K562 (cell line): ENCODE data around the gene YIF1A. TPM values are rescaled to one million over a fixed set of nuclear protein-coding genes. Genes with fewer than 3 reads are reported as not detected.

ENCODE experiments used
- ATAC-seq: fragments of 200-7000 bp; cut with Tn5 transposase; 3 replicates; pipeline ENCODE4 v1.9.1; 2020; ENCODE audit warnings: moderate library complexity
- BruUV-seq: library from RNA; stranded (reverse); fragments of 400-500 nt; replicated peaks from 2 replicates; lab custom pipeline; 2021; lab: Mats Ljungman, UMichigan
- CTCF ChIA-PET: fragments of 300-600 bp; formaldehyde crosslinking; extraction: SDS; loops from one replicate; lab custom pipeline; 2021; ENCODE audit warnings: low intra/inter-chr PET ratio; lab: Yijun Ruan, JAX
- POLR2A ChIA-PET: fragments of 300-600, 350-650 bp; sonication (Branson Sonifier 250); formaldehyde crosslinking; extraction: SDS; loops from one replicate; lab custom pipeline; 2021; ENCODE audit warnings: antibody characterized with exemption, inconsistent platforms; lab: Yijun Ruan, JAX
- DNase-seq, 4 experiments: peaks; one replicate each; pipeline versions ENCODE4 v3.0.0 to v3.0.0-alpha.2; 2011 to 2018; ENCODE audit warnings: low spot score in 3 of 4, mixed read lengths in 3 of 4; ENCODE audit errors: extremely low read depth in 1 of 4
- FAIRE-seq: peaks from 2 replicates; lab custom pipeline; 2011; peaks lifted over from hg19 to GRCh38; lab: Jason Lieb, UNC
- H2AFZ ChIP-seq: 2 replicates; pipeline ENCODE4 v1.6.0; 2011; ENCODE audit warnings: low read depth, low read length, control low read depth, inconsistent platforms
- H3K27ac ChIP-seq: fragments of 200-600 bp; 3 replicates; pipeline ENCODE4 v1.8.0; 2011; ENCODE audit warnings: low read depth, mild to moderate bottlenecking, control low read depth, inconsistent platforms, low read length, moderate library complexity, mixed read lengths; ENCODE audit errors: extremely low read depth
- H3K27me3 ChIP-seq, 2 experiments: fragments of 300-600 bp in 1 of 2; 2 replicates in 1 of 2; 3 replicates in 1 of 2; pipeline versions ENCODE4 v1.6.0 to v1.8.0; 2011; ENCODE audit warnings: inconsistent platforms in 2 of 2, low read length in 2 of 2, mild to moderate bottlenecking in 1 of 2, mixed read lengths in 1 of 2, moderate library complexity in 1 of 2; ENCODE audit not compliant: control insufficient read depth in 2 of 2, insufficient read depth in 2 of 2
- H3K36me3 ChIP-seq: fragments of 300-600 bp; 3 replicates; pipeline ENCODE4 v1.8.0; 2011; ENCODE audit warnings: mild to moderate bottlenecking, low read length, inconsistent platforms; ENCODE audit not compliant: control insufficient read depth, insufficient read depth
- H3K4me1 ChIP-seq, 2 experiments: fragments of 200-600 bp in 1 of 2; replicated peaks in 1 of 2; 2 replicates in 1 of 2; 3 replicates in 1 of 2; pipeline versions ENCODE4 v1.5.1 to v1.8.0; 2011; ENCODE audit warnings: inconsistent platforms in 2 of 2, low read length in 2 of 2, mild to moderate bottlenecking in 1 of 2, mixed read lengths in 1 of 2, moderate library complexity in 1 of 2; ENCODE audit not compliant: control insufficient read depth in 2 of 2, insufficient read depth in 2 of 2
- H3K4me2 ChIP-seq: 2 replicates; pipeline ENCODE4 v1.6.1; 2011; ENCODE audit warnings: low read length, control low read depth, inconsistent platforms, mixed read lengths; ENCODE audit not compliant: insufficient read depth
- H3K4me3 ChIP-seq: fragments of 200-600 bp; sonication (generic), shearing (Covaris generic); 2 replicates; pipeline ENCODE4 v1.5.1; 2016; ENCODE audit warnings: control low read depth, inconsistent platforms
- H3K79me2 ChIP-seq: fragments of 200-600 bp; 3 replicates; pipeline ENCODE4 v1.8.0; 2011; ENCODE audit warnings: low read length, inconsistent platforms; ENCODE audit not compliant: control insufficient read depth, insufficient read depth
- H3K9ac ChIP-seq, 2 experiments: 2 replicates each; pipeline versions ENCODE4 v1.6.0 to v1.6.1; 2011; ENCODE audit warnings: low read depth in 2 of 2, low read length in 2 of 2, control low read depth in 1 of 2, inconsistent platforms in 1 of 2, mild to moderate bottlenecking in 1 of 2, mixed read lengths in 1 of 2; ENCODE audit not compliant: insufficient read depth in 1 of 2
- H3K9me1 ChIP-seq: one replicate; pipeline ENCODE4 v1.6.0; 2011; ENCODE audit warnings: inconsistent platforms, mild to moderate bottlenecking, low read length, moderate library complexity; ENCODE audit not compliant: control insufficient read depth, insufficient read depth
- H3K9me3 ChIP-seq: replicated peaks from 2 replicates; pipeline ENCODE4 v1.5.1; 2011; ENCODE audit warnings: low read depth, low read length, inconsistent platforms; ENCODE audit not compliant: control insufficient read depth, insufficient read depth
- H4K20me1 ChIP-seq: replicated peaks from 2 replicates; pipeline ENCODE4 v1.6.1; 2011; ENCODE audit warnings: low read length, inconsistent platforms, mixed read lengths; ENCODE audit not compliant: control insufficient read depth, insufficient read depth
- CBX1 ChIP-seq: sonication (generic); IDR thresholded peaks from 2 replicates; pipeline ENCODE4 v1.6.1; 2016; ENCODE audit warnings: antibody characterized with exemption, low read depth, mild to moderate bottlenecking
- HDAC8 ChIP-seq: fragments of 450-650 bp; IDR thresholded peaks from 2 replicates; pipeline ENCODE4 v1.6.1; 2016; ENCODE audit warnings: mild to moderate bottlenecking, missing genetic modification characterization, moderate library complexity, missing compliant biosample characterization
- HMG20A ChIP-seq: fragments of 450-650 bp; formaldehyde crosslinking; conservative IDR thresholded peaks from 2 replicates; pipeline ENCODE4 v1.4.0; 2020; ENCODE audit warnings: mild to moderate bottlenecking, mixed read lengths
- HNRNPK ChIP-seq: fragments of 200-400 bp; formaldehyde crosslinking; IDR thresholded peaks from one replicate; pipeline ENCODE4 v1.6.1; 2018; ENCODE audit warnings: mild to moderate bottlenecking, low read depth, low read length; ENCODE audit not compliant: poor library complexity, severe bottlenecking
- KLF6 ChIP-seq: fragments of 250-450 bp; sonication (Bioruptor Pico); IDR thresholded peaks from 2 replicates; pipeline ENCODE4 v1.4.0; 2020; ENCODE audit warnings: mild to moderate bottlenecking, moderate library complexity, borderline replicate concordance
- MEF2D ChIP-seq: conservative IDR thresholded peaks from 2 replicates; pipeline ENCODE4 v1.6.1; 2016; ENCODE audit warnings: low read depth, missing genetic modification characterization, missing compliant biosample characterization
- WHSC1 ChIP-seq: IDR thresholded peaks from one replicate; pipeline ENCODE4 v1.6.1; 2012; ENCODE audit warnings: low read length, control low read depth, inconsistent platforms
- ZBTB17 ChIP-seq: fragments of 450-650 bp; formaldehyde crosslinking; IDR thresholded peaks from 2 replicates; pipeline ENCODE4 v1.4.0; 2020; ENCODE audit warnings: mild to moderate bottlenecking
- ZNF785 ChIP-seq: fragments of 250-450 bp; sonication (Bioruptor Pico); IDR thresholded peaks from 2 replicates; pipeline ENCODE4 v1.4.0; 2020; ENCODE audit warnings: mild to moderate bottlenecking
- WGBS: fragments of 100-300 bp; shearing (Covaris generic); methylation state at CpG from one replicate; pipeline ENCODE4 v1.1.6; 2016; ENCODE audit warnings: low coverage, mixed read lengths; ENCODE audit not compliant: insufficient coverage; ENCODE audit errors: missing lambda C conversion rate; 5-methylcytosine and 5-hydroxymethylcytosine counted together
- in situ Hi-C: fragments of 300-500 bp; cut with MboI; formaldehyde crosslinking; loops from 4 replicates; pipeline ENCODE4 v1.15.0; 2018; ENCODE audit warnings: inconsistent platforms, mixed read lengths
- intact Hi-C: fragments of 100-400 bp; cut with micrococcal nuclease; formaldehyde crosslinking; loops from 2 replicates; pipeline ENCODE4 v1.14.2; 2022
- polyA plus RNA-seq, 8 experiments: library from polyadenylated mRNA; depleted of rRNA in 4 of 8; stranded (reverse) in 5 of 8; unstranded in 3 of 8; fragments of >200 nt; fragmentation: Nextera tagmentation in 2 of 8; fragmentation: Illumina TruSeq in 1 of 8; extraction: Ambion mirVana in 2 of 8; extraction: Trizol in 1 of 8; gene quantifications; 2 replicates each; pipeline versions ENCODE4 v1.2.1 to v1.2.3, GENCODE V29; 2011 to 2014; ENCODE audit warnings: inconsistent platforms in 1 of 8, missing spikeins in 1 of 8
- total RNA-seq, 7 experiments: library from RNA; depleted of rRNA in 6 of 7; stranded (reverse); fragments of >200 nt in 6 of 7; fragmentation: Illumina TruSeq in 2 of 7; extraction: Trizol in 2 of 7; gene quantifications; 2 replicates each; pipeline versions ENCODE4 v1.2.1 to v1.2.3, GENCODE V29; 2011 to 2021; ENCODE audit warnings: low replicate concordance in 1 of 7
- TF ChIP-seq, protein P1 (sequence below): fragments of 450-650 bp; IDR thresholded peaks from 2 replicates; pipeline ENCODE4 v1.7.0; 2016; ENCODE audit warnings: borderline replicate concordance
- TF ChIP-seq, protein P2 (sequence below): fragments of 150-350 bp; IDR thresholded peaks from 2 replicates; pipeline ENCODE4 v1.6.1; 2014; ENCODE audit warnings: low read depth, mild to moderate bottlenecking, low read length, borderline replicate concordance

The YIF1A gene
- total and polyA plus RNA-seq, 9 of the 15 experiments (the other 6 are each of a cell fraction or from before 2014, with no cell fraction given) = 8.6 to 121 (median 77.2) TPM

DNA sequence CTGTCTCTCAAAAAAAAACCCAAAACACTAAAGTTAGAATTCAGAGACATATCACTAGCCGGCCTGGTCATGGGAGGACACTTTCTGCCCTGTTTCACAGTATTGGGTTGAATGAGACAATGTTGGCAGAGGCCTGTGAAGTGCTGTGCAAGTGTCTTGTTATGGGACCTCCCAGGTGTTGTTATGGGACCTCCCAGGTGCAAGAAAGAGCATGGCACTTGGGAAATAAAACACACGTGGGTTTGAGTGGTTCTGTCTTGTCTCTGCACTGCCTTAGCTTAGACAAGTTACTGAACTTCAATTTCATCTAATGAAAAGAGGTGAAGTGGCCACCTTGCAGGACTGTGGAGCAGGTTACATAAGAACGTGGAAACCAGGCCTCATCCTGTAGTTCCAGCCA lies 49.4 kb downstream of the YIF1A start:
- Histone ChIP-seq H3K9me3 (no peaks in the 10 kb centered on the region), H3K27ac (no peak overlapping the region), H3K4me2 (no peak overlapping the region), H3K9me1 (no peaks in the 10 kb centered on the region), H3K4me1 (peaks cover 0 to 6% of the 10 kb centered on the region in 2 experiments; a peak in 1 of 5 replicates), H3K27me3 (no peaks in the 10 kb centered on the region), H4K20me1 (peaks cover 5% of the 10 kb centered on the region; the same call in 1 of the 2 replicates), H3K4me3 (no peak overlapping the region), H3K79me2 (no peaks in the 10 kb centered on the region), H2AFZ (no peak overlapping the region), H3K36me3 (peaks cover 34% of the 10 kb centered on the region; the same call in 1 of the 3 replicates), H3K9ac (no peak overlapping the region)
- intact Hi-C loops (no loop called here), in situ Hi-C loops (no loop called here)
- TF ChIP-seq, protein P1, sequence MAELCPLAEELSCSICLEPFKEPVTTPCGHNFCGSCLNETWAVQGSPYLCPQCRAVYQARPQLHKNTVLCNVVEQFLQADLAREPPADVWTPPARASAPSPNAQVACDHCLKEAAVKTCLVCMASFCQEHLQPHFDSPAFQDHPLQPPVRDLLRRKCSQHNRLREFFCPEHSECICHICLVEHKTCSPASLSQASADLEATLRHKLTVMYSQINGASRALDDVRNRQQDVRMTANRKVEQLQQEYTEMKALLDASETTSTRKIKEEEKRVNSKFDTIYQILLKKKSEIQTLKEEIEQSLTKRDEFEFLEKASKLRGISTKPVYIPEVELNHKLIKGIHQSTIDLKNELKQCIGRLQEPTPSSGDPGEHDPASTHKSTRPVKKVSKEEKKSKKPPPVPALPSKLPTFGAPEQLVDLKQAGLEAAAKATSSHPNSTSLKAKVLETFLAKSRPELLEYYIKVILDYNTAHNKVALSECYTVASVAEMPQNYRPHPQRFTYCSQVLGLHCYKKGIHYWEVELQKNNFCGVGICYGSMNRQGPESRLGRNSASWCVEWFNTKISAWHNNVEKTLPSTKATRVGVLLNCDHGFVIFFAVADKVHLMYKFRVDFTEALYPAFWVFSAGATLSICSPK = no peak
- TF ChIP-seq MEF2D (tag) (no peak), ZBTB17 (CRISPR knock-in tag) (no peak), HDAC8 (tag) (no peak), KLF6 (CRISPR knock-in tag) (no peak), HNRNPK (no peak), WHSC1 (no peak), CBX1 (no peak), ZNF785 (no peak), HMG20A (CRISPR knock-in tag) (no peak)
- TF ChIP-seq, protein P2, sequence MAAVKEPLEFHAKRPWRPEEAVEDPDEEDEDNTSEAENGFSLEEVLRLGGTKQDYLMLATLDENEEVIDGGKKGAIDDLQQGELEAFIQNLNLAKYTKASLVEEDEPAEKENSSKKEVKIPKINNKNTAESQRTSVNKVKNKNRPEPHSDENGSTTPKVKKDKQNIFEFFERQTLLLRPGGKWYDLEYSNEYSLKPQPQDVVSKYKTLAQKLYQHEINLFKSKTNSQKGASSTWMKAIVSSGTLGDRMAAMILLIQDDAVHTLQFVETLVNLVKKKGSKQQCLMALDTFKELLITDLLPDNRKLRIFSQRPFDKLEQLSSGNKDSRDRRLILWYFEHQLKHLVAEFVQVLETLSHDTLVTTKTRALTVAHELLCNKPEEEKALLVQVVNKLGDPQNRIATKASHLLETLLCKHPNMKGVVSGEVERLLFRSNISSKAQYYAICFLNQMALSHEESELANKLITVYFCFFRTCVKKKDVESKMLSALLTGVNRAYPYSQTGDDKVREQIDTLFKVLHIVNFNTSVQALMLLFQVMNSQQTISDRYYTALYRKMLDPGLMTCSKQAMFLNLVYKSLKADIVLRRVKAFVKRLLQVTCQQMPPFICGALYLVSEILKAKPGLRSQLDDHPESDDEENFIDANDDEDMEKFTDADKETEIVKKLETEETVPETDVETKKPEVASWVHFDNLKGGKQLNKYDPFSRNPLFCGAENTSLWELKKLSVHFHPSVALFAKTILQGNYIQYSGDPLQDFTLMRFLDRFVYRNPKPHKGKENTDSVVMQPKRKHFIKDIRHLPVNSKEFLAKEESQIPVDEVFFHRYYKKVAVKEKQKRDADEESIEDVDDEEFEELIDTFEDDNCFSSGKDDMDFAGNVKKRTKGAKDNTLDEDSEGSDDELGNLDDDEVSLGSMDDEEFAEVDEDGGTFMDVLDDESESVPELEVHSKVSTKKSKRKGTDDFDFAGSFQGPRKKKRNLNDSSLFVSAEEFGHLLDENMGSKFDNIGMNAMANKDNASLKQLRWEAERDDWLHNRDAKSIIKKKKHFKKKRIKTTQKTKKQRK = no peak
- no peak for ATAC-seq
- POLR2A ChIA-PET = interaction anchor here (1.7 kb wide), 1 partner anchor 16 kb away, joined by 5 read pairs; no protein-coding TSS in a partner anchor
- DNase-seq = no peak
- WGBS = 48% methylated on average over 3 of the region's 3 CpGs
- no TSS peak for BruUV-seq
- CTCF ChIA-PET = no interaction called here
- no peak for FAIRE-seq
